ENCODE measurements around the gene CTNNA2. TPM values are rescaled to one million over a fixed set of nuclear protein-coding genes. Genes with fewer than 3 reads are reported as not detected.

Gene CTNNA2
- total RNA-seq, 1 donor from 2014 or later: 2.9 TPM

DNA sequence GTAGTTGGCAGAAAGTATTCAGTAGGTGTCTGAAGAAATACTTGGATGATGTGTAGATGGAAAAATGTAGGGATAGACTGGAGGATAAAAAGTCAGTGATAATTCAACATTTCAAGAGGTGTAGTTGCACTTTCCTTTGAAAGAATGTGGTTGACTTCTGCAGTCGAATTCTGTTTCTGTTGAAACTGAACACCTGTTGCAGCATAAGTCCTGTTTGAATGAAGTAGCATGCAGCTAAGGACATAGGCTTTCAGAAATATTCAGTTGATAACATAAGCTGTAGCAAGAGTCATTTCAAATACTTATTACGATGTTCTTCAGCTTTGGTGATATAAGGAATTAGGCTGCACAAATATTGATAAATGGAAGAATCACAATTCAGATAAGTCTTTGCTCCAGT, 1129.6 kb downstream of the CTNNA2 start:
- Histone ChIP-seq H3K36me3 (no peaks in the 10 kb centered on the region), H3K9me3 (no peaks in the 10 kb centered on the region), H3K27ac (no peak overlapping the region), H3K27me3 (no peaks in the 10 kb centered on the region), H3K4me3 (no peak overlapping the region), H3K4me1 (no peaks in the 10 kb centered on the region)
- DNase-seq (ENCODE audit: extremely low spot score in 2 of 2): no peak
- no peak for TF ChIP-seq POLR2AphosphoS5 (IDR thresholded peaks at IDR 0.05; ENCODE audit: insufficient read depth in 1 of 2, low read depth in 1 of 2)
- no peak for TF ChIP-seq POLR2A (IDR thresholded peaks at IDR 0.05)
- TF ChIP-seq, protein P1, sequence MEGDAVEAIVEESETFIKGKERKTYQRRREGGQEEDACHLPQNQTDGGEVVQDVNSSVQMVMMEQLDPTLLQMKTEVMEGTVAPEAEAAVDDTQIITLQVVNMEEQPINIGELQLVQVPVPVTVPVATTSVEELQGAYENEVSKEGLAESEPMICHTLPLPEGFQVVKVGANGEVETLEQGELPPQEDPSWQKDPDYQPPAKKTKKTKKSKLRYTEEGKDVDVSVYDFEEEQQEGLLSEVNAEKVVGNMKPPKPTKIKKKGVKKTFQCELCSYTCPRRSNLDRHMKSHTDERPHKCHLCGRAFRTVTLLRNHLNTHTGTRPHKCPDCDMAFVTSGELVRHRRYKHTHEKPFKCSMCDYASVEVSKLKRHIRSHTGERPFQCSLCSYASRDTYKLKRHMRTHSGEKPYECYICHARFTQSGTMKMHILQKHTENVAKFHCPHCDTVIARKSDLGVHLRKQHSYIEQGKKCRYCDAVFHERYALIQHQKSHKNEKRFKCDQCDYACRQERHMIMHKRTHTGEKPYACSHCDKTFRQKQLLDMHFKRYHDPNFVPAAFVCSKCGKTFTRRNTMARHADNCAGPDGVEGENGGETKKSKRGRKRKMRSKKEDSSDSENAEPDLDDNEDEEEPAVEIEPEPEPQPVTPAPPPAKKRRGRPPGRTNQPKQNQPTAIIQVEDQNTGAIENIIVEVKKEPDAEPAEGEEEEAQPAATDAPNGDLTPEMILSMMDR (IDR thresholded peaks at IDR 0.05): no peak
- intact Hi-C loops (cut with DNase I): no loop called here

DNA sequence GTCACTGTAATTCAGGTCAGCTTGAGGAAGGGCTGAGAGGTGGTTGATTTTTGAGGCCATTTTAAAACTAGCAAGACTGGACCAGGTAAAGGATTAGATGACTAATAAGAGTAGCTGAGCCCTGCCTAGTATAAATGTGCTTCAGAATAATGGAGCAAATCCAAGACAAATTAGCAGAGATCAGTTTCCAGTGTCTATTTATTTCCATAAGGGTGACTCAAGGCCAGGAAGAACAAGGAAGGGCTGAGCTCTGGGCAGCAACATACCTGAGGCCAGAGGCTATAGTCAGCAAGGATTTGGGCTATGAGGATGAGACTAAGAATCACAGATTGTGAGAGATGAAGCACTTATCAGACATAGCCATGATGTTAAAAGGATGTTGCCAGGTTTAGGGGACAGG, 1130.7 kb downstream of the CTNNA2 start:
- Histone ChIP-seq H3K4me1 (no peaks in the 10 kb centered on the region), H3K36me3 (no peaks in the 10 kb centered on the region), H3K27ac (no peak overlapping the region), H3K27me3 (no peaks in the 10 kb centered on the region), H3K4me3 (no peak overlapping the region), H3K9me3 (no peaks in the 10 kb centered on the region)
- no peak for DNase-seq (ENCODE audit: extremely low spot score in 2 of 2)
- TF ChIP-seq POLR2A (IDR thresholded peaks at IDR 0.05) (no peak), POLR2AphosphoS5 (IDR thresholded peaks at IDR 0.05; ENCODE audit: insufficient read depth in 1 of 2, low read depth in 1 of 2) (no peak)
- TF ChIP-seq, protein P1 (IDR thresholded peaks at IDR 0.05): no peak
- intact Hi-C loops (cut with DNase I): no loop called here

DNA sequence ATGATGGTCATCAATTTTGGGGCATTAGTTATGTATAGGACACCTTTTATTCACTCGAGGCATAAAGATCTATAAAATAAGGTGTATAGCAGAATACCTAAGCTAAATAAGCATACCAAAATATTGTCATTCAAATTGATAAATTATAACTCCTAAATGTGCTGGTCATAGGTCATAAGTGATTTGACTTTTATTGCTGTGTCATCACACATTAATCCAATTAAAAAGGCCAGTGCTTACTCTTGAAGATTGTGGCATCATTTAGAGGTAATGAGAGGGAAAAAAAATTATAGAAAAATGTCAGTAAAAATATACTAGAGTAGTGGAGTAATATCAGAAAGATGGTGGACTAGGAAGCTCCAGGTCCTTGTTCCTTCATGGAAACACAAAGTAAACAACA, 1138.6 kb downstream of the CTNNA2 start:
- no peaks in the 10 kb centered on the region for H3K27me3 ChIP-seq
- no peaks in the 10 kb centered on the region for H3K36me3 ChIP-seq
- no peak overlapping the region for H3K4me3 ChIP-seq
- TF ChIP-seq POLR2AphosphoS5 (IDR thresholded peaks at IDR 0.05; ENCODE audit: insufficient read depth in 1 of 2, low read depth in 1 of 2): no peak
- intact Hi-C loops (cut with DNase I): no loop called here
- no peaks in the 10 kb centered on the region for H3K9me3 ChIP-seq
- no peak for DNase-seq (ENCODE audit: extremely low spot score in 2 of 2)
- H3K27ac ChIP-seq: no peak overlapping the region
- H3K4me1 ChIP-seq: no peaks in the 10 kb centered on the region

DNA sequence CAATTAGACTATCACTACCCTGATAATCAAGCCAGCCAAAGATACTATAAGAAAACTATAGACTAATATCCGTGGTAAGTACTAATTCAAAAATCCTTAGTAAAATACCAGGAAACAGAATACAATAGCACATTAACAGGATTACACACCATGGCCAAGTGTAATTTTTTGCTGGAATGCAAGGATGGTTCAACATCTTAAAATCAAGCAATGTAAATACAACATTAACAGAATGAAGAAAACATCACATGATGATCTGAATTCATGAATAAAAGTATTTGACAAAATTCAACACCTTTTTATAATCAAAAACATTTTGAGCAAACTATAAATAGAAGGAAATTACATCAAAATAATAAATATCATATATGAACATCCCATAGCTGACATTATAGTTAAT, 1142.4 kb downstream of the CTNNA2 start:
- H3K4me3 ChIP-seq: no peak overlapping the region
- TF ChIP-seq, protein P1 (IDR thresholded peaks at IDR 0.05): no peak
- no peak for TF ChIP-seq POLR2A (IDR thresholded peaks at IDR 0.05)
- H3K27me3 ChIP-seq: no peaks in the 10 kb centered on the region
- intact Hi-C loops (cut with DNase I): no loop called here
- no peak overlapping the region for H3K27ac ChIP-seq
- H3K4me1 ChIP-seq: no peaks in the 10 kb centered on the region
- no peaks in the 10 kb centered on the region for H3K36me3 ChIP-seq
- H3K9me3 ChIP-seq: no peaks in the 10 kb centered on the region
- DNase-seq (ENCODE audit: extremely low spot score in 2 of 2): no peak

DNA sequence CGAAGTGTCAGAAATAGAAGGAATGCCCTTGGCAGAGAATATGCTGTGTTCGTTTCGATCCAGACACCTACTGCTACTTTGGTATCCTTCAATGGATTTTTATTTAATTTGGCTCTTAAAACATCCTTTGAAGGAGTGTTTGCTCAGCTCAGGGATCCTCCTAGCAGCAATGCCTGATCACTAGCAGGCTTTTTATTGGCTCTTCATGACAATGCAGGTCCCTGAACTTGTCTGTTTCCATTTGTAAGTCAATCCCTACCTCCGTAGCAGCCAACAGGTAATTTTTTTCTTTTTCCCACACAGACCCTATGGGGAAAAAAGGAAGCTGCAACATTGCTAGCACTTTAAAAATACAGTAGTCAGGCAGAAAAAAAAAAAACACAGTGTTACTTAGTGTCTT, 1157.9 kb downstream of the CTNNA2 start:
- no peaks in the 10 kb centered on the region for H3K9me3 ChIP-seq
- no peaks in the 10 kb centered on the region for H3K27me3 ChIP-seq
- H3K4me3 ChIP-seq: no peak overlapping the region
- no peak overlapping the region for H3K27ac ChIP-seq
- no peaks in the 10 kb centered on the region for H3K36me3 ChIP-seq
- TF ChIP-seq POLR2AphosphoS5 (IDR thresholded peaks at IDR 0.05; ENCODE audit: insufficient read depth in 1 of 2, low read depth in 1 of 2) (no peak), POLR2A (IDR thresholded peaks at IDR 0.05) (no peak)
- TF ChIP-seq, protein P1 (IDR thresholded peaks at IDR 0.05): no peak
- no peaks in the 10 kb centered on the region for H3K4me1 ChIP-seq
- intact Hi-C loops (cut with DNase I): no loop called here
- no peak for DNase-seq (ENCODE audit: extremely low spot score in 2 of 2)

DNA sequence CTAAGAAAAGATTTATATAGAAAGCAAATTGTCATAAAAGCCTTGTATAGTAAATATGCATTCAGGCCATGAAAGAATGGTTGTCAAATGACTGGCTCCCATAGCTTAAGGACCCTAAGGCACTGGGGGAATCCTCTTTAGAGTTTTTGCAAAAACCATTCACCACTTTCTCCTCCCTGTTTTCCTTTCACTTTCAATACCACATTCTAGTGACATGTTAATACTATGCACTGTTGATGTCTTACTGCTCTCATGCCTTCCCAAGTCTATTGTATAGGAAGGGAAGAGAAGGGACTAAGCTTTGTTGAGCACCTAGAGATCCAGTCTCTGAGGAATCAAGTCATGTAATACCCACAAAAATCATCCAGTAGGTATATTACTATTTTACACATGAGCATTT, 1174.7 kb downstream of the CTNNA2 start:
- Histone ChIP-seq H3K36me3 (no peaks in the 10 kb centered on the region), H3K27me3 (no peaks in the 10 kb centered on the region), H3K4me3 (no peak overlapping the region), H3K27ac (no peak overlapping the region), H3K9me3 (no peaks in the 10 kb centered on the region), H3K4me1 (no peaks in the 10 kb centered on the region)
- TF ChIP-seq POLR2A (IDR thresholded peaks at IDR 0.05) (no peak), POLR2AphosphoS5 (IDR thresholded peaks at IDR 0.05; ENCODE audit: insufficient read depth in 1 of 2, low read depth in 1 of 2) (no peak)
- TF ChIP-seq, protein P1 (IDR thresholded peaks at IDR 0.05): no peak
- no peak for DNase-seq (ENCODE audit: extremely low spot score in 2 of 2)
- intact Hi-C loops (cut with DNase I): no loop called here

All from vagina (tissue), 2 donors.